Endodermal cell (in vitro differentiated cells): ENCODE data around the gene SLC36A3. TPM values are rescaled to one million over a fixed set of nuclear protein-coding genes. Genes with fewer than 3 reads are reported as not detected.

Experiments
- DNase-seq: peaks from one replicate; pipeline ENCODE4 v3.0.0-alpha.2; 2017
- H3K27ac ChIP-seq: 2 replicates; pipeline ENCODE4 v1.5.1; 2013; ENCODE audit warnings: mild to moderate bottlenecking, low read depth, low read length, moderate library complexity
- H3K27me3 ChIP-seq: 2 replicates; pipeline ENCODE4 v1.6.1; 2013; ENCODE audit warnings: mild to moderate bottlenecking, low read length, moderate library complexity; ENCODE audit not compliant: insufficient read depth, control insufficient read depth, poor library complexity, severe bottlenecking
- H3K36me3 ChIP-seq: 2 replicates; pipeline ENCODE4 v1.7.0; 2013; ENCODE audit warnings: mild to moderate bottlenecking, low read length, moderate library complexity; ENCODE audit not compliant: control insufficient read depth, insufficient read depth
- H3K4me1 ChIP-seq: one replicate; pipeline ENCODE4 v1.7.0; 2013; ENCODE audit warnings: low read length; ENCODE audit not compliant: control insufficient read depth, insufficient read depth
- H3K4me3 ChIP-seq: 2 replicates; pipeline ENCODE4 v1.5.1; 2013; ENCODE audit warnings: mild to moderate bottlenecking, low read length, moderate library complexity
- H3K9ac ChIP-seq: 2 replicates; pipeline ENCODE4 v1.6.1; 2013; ENCODE audit warnings: mild to moderate bottlenecking, low read length, moderate library complexity; ENCODE audit not compliant: poor library complexity, severe bottlenecking; ENCODE audit errors: extremely low read depth
- H3K9me3 ChIP-seq: 2 replicates; pipeline ENCODE4 v1.6.1; 2013; ENCODE audit warnings: mild to moderate bottlenecking, low read length, moderate library complexity; ENCODE audit not compliant: control insufficient read depth
- H3K27ac Mint-ChIP-seq: 2 replicates; pipeline ENCODE4 v1.8.0; 2020; ENCODE audit warnings: mixed read lengths
- H3K27me3 Mint-ChIP-seq: 2 replicates; pipeline ENCODE4 v1.8.0; 2021; ENCODE audit warnings: mild to moderate bottlenecking, mixed read lengths; ENCODE audit not compliant: insufficient read depth
- H3K36me3 Mint-ChIP-seq: 2 replicates; pipeline ENCODE4 v1.8.0; 2020; ENCODE audit warnings: low read depth, mixed read lengths
- H3K4me1 Mint-ChIP-seq: 2 replicates; pipeline ENCODE4 v1.8.0; 2020; ENCODE audit warnings: mixed read lengths
- H3K4me3 Mint-ChIP-seq: 2 replicates; pipeline ENCODE4 v1.8.0; 2020; ENCODE audit warnings: mild to moderate bottlenecking, moderate library complexity, mixed read lengths
- H3K9me3 Mint-ChIP-seq: 2 replicates; pipeline ENCODE4 v1.8.0; 2020; ENCODE audit warnings: mild to moderate bottlenecking, mixed read lengths
- CTCF ChIP-seq: fragments of 200-600 bp; sonication (generic); conservative IDR thresholded peaks from 2 replicates; pipeline ENCODE4 v1.5.0; 2021; ENCODE audit warnings: antibody characterized with exemption, mild to moderate bottlenecking
- WGBS, 2 experiments: methylation state at CpG; one replicate each; pipeline versions ENCODE4 v1.1.5 to v1.1.7; 2013; ENCODE audit warnings: missing lambda C conversion rate in 2 of 2, mixed read lengths in 1 of 2; ENCODE audit not compliant: insufficient coverage in 1 of 2, insufficient read length in 1 of 2; 5-methylcytosine and 5-hydroxymethylcytosine counted together
- total RNA-seq, 2 donors: library from RNA; stranded (reverse); fragmentation: NEBNext Ultra II Directional in 1 of 2; extraction: Animal tissue kit (Norgen Biotek cat#: 25700) in 1 of 2; gene quantifications; 2 replicates in 1 of 2; 3 replicates in 1 of 2; pipeline ENCODE4 v1.2.1, GENCODE V29; 2021

SLC36A3 gene
- total RNA-seq, 2 donors from 2014 or later, result not detected

- H3K9me3 Mint-ChIP-seq, result no peaks in the 10 kb centered on the region
- H3K36me3 Mint-ChIP-seq, result no peaks in the 10 kb centered on the region
- H3K4me3 ChIP-seq, result no peak overlapping the region
- H3K36me3 ChIP-seq, result no peaks in the 10 kb centered on the region
- no peak overlapping the region for H3K27ac ChIP-seq
- no peak for TF ChIP-seq CTCF
- peaks cover 27% of the 10 kb centered on the region for H3K27me3 Mint-ChIP-seq
- peaks cover 25% of the 10 kb centered on the region for H3K4me1 ChIP-seq
- WGBS, 2 experiments, result 83 to 96% methylated on average over 2 to 7 of the region's 7 CpGs
- DNase-seq, result no peak
- H3K9me3 ChIP-seq, result no peaks in the 10 kb centered on the region
- H3K27me3 ChIP-seq, result no peaks in the 10 kb centered on the region
- no peak overlapping the region for H3K4me3 Mint-ChIP-seq
- H3K4me1 Mint-ChIP-seq, result peaks cover 42% of the 10 kb centered on the region
- no peak overlapping the region for H3K27ac Mint-ChIP-seq
- no peak overlapping the region for H3K9ac ChIP-seq
Observed at GRCh38 chr5:151344088-151344487, 40.5 kb upstream of the SLC36A3 start.

GRCh38 chr5:151340004-151340403 is 36.4 kb upstream of the SLC36A3 start:
- H3K27me3 Mint-ChIP-seq, result peaks cover 24% of the 10 kb centered on the region
- 88 to 96% methylated on average over 3 of the region's 3 CpGs for WGBS, 2 experiments
- no peak overlapping the region for H3K4me3 ChIP-seq

GRCh38 chr5:151338734-151339133 is 35.2 kb upstream of the SLC36A3 start:
- no peaks in the 10 kb centered on the region for H3K36me3 ChIP-seq
- no peak for TF ChIP-seq CTCF
- H3K4me3 ChIP-seq, result no peak overlapping the region
- H3K27ac Mint-ChIP-seq, result no peak overlapping the region
- no peaks in the 10 kb centered on the region for H3K9me3 ChIP-seq
- H3K9me3 Mint-ChIP-seq, result no peaks in the 10 kb centered on the region
- H3K36me3 Mint-ChIP-seq, result peaks cover 5% of the 10 kb centered on the region
- no peak overlapping the region for H3K27ac ChIP-seq
- no peak overlapping the region for H3K4me3 Mint-ChIP-seq
- H3K27me3 Mint-ChIP-seq, result peaks cover 21% of the 10 kb centered on the region
- WGBS, 2 experiments, result 96 to 100% methylated on average over 2 to 4 of the region's 4 CpGs
- no peak for DNase-seq
- no peak overlapping the region for H3K9ac ChIP-seq
- H3K27me3 ChIP-seq, result no peaks in the 10 kb centered on the region
- H3K4me1 ChIP-seq, result no peaks in the 10 kb centered on the region
- peaks cover 14% of the 10 kb centered on the region for H3K4me1 Mint-ChIP-seq

More at GRCh38 chr5:151340004-151340403, 36.4 kb upstream of the SLC36A3 start:
- H3K27ac Mint-ChIP-seq, result no peak overlapping the region
- no peak for TF ChIP-seq CTCF
- Histone ChIP-seq H3K9me3 (no peaks in the 10 kb centered on the region), H3K4me1 (no peaks in the 10 kb centered on the region), H3K36me3 (no peaks in the 10 kb centered on the region), H3K27me3 (no peaks in the 10 kb centered on the region), H3K27ac (no peak overlapping the region), H3K9ac (no peak overlapping the region)
- H3K4me3 Mint-ChIP-seq, result no peak overlapping the region
- H3K4me1 Mint-ChIP-seq, result peaks cover 21% of the 10 kb centered on the region
- H3K9me3 Mint-ChIP-seq, result no peaks in the 10 kb centered on the region
- DNase-seq, result no peak
- peaks cover 3% of the 10 kb centered on the region for H3K36me3 Mint-ChIP-seq
